Measurements from ENCODE around the gene DNAJC18.

Gene DNAJC18

GRCh38 chr5:139459451-139459934, 20.2 kb upstream of the DNAJC18 start:
- no peaks in the 10 kb centered on the region for H3K9me3 ChIP-seq (ENCODE audit: insufficient read depth, low read depth, low read length)
- H3K27me3 ChIP-seq (ENCODE audit: insufficient read depth, low read length) = no peaks in the 10 kb centered on the region
- H3K9ac ChIP-seq (ENCODE audit: low read depth, low read length) = no peak overlapping the region
- H3K4me3 ChIP-seq (ENCODE audit: low read length) = no peak overlapping the region
- WGBS = 69% methylated on average over 8 of the region's 8 CpGs
- H3K4me1 ChIP-seq (ENCODE audit: insufficient read depth, low read length) = peaks cover 20% of the 10 kb centered on the region
- H3K36me3 ChIP-seq (ENCODE audit: insufficient read depth, low read length) = no peaks in the 10 kb centered on the region
- H3K27ac ChIP-seq (ENCODE audit: low read depth, low read length) = no peak overlapping the region

- no peaks in the 10 kb centered on the region for H3K9me3 ChIP-seq (ENCODE audit: insufficient read depth, low read depth, low read length)
- H3K4me3 ChIP-seq (ENCODE audit: low read length) = no peak overlapping the region
- peaks cover 20% of the 10 kb centered on the region for H3K4me1 ChIP-seq (ENCODE audit: insufficient read depth, low read length)
- no peak overlapping the region for H3K9ac ChIP-seq (ENCODE audit: low read depth, low read length)
- H3K27me3 ChIP-seq (ENCODE audit: insufficient read depth, low read length) = no peaks in the 10 kb centered on the region
- H3K36me3 ChIP-seq (ENCODE audit: insufficient read depth, low read length) = no peaks in the 10 kb centered on the region
- H3K27ac ChIP-seq (ENCODE audit: low read depth, low read length) = no peak overlapping the region
- 78% methylated on average over 8 of the region's 8 CpGs for WGBS
Observed at GRCh38 chr5:139458580-139459407, 19.5 kb upstream of the DNAJC18 start.

- no peaks in the 10 kb centered on the region for H3K9me3 ChIP-seq (ENCODE audit: insufficient read depth, low read depth, low read length)
Observed at GRCh38 chr5:139457653-139458306, 18.5 kb upstream of the DNAJC18 start.

GRCh38 chr5:139457241-139457640, 17.9 kb upstream of the DNAJC18 start:
- no peak overlapping the region for H3K9ac ChIP-seq (ENCODE audit: low read depth, low read length)
- no peaks in the 10 kb centered on the region for H3K36me3 ChIP-seq (ENCODE audit: insufficient read depth, low read length)
- WGBS = 93% methylated on average over 5 of the region's 5 CpGs
- H3K4me3 ChIP-seq (ENCODE audit: low read length) = no peak overlapping the region
- H3K27me3 ChIP-seq (ENCODE audit: insufficient read depth, low read length) = no peaks in the 10 kb centered on the region
- H3K9me3 ChIP-seq (ENCODE audit: insufficient read depth, low read depth, low read length) = no peaks in the 10 kb centered on the region
- peaks cover 12% of the 10 kb centered on the region for H3K4me1 ChIP-seq (ENCODE audit: insufficient read depth, low read length)
- no peak overlapping the region for H3K27ac ChIP-seq (ENCODE audit: low read depth, low read length)

More at GRCh38 chr5:139457653-139458306, 18.5 kb upstream of the DNAJC18 start:
- Histone ChIP-seq H3K36me3 (ENCODE audit: insufficient read depth, low read length) (no peaks in the 10 kb centered on the region), H3K4me3 (ENCODE audit: low read length) (no peak overlapping the region), H3K4me1 (ENCODE audit: insufficient read depth, low read length) (peaks cover 17% of the 10 kb centered on the region), H3K27ac (ENCODE audit: low read depth, low read length) (no peak overlapping the region), H3K27me3 (ENCODE audit: insufficient read depth, low read length) (no peaks in the 10 kb centered on the region), H3K9ac (ENCODE audit: low read depth, low read length) (no peak overlapping the region)
- 87% methylated on average over 5 of the region's 5 CpGs for WGBS

GRCh38 chr5:139456776-139457175, 17.5 kb upstream of the DNAJC18 start:
- Histone ChIP-seq H3K27me3 (ENCODE audit: insufficient read depth, low read length) (no peaks in the 10 kb centered on the region), H3K9ac (ENCODE audit: low read depth, low read length) (no peak overlapping the region), H3K9me3 (ENCODE audit: insufficient read depth, low read depth, low read length) (no peaks in the 10 kb centered on the region), H3K27ac (ENCODE audit: low read depth, low read length) (no peak overlapping the region), H3K36me3 (ENCODE audit: insufficient read depth, low read length) (no peaks in the 10 kb centered on the region), H3K4me3 (ENCODE audit: low read length) (no peak overlapping the region), H3K4me1 (ENCODE audit: insufficient read depth, low read length) (peaks cover 8% of the 10 kb centered on the region)
- 94% methylated on average over 12 of the region's 12 CpGs for WGBS

- Histone ChIP-seq H3K27ac (ENCODE audit: low read depth, low read length) (no peak overlapping the region), H3K9ac (ENCODE audit: low read depth, low read length) (no peak overlapping the region), H3K36me3 (ENCODE audit: insufficient read depth, low read length) (no peaks in the 10 kb centered on the region), H3K4me3 (ENCODE audit: low read length) (no peak overlapping the region), H3K4me1 (ENCODE audit: insufficient read depth, low read length) (0 out of 2 replicates have a peak, but pooled peaks cover 1% of the 10 kb centered on the region), H3K27me3 (ENCODE audit: insufficient read depth, low read length) (no peaks in the 10 kb centered on the region), H3K9me3 (ENCODE audit: insufficient read depth, low read depth, low read length) (no peaks in the 10 kb centered on the region)
- WGBS = 88% methylated on average over 11 of the region's 11 CpGs
Observed at GRCh38 chr5:139454568-139455290, 15.4 kb upstream of the DNAJC18 start.

GRCh38 chr5:139453683-139454567, 14.6 kb upstream of the DNAJC18 start:
- Histone ChIP-seq H3K4me3 (ENCODE audit: low read length) (no peak overlapping the region), H3K9me3 (ENCODE audit: insufficient read depth, low read depth, low read length) (no peaks in the 10 kb centered on the region), H3K27ac (ENCODE audit: low read depth, low read length) (no peak overlapping the region), H3K9ac (ENCODE audit: low read depth, low read length) (no peak overlapping the region), H3K4me1 (ENCODE audit: insufficient read depth, low read length) (no peaks in the 10 kb centered on the region), H3K27me3 (ENCODE audit: insufficient read depth, low read length) (no peaks in the 10 kb centered on the region), H3K36me3 (ENCODE audit: insufficient read depth, low read length) (no peaks in the 10 kb centered on the region)
- WGBS = 88% methylated on average over 3 of the region's 3 CpGs

GRCh38 chr5:139451878-139452660, 12.7 kb upstream of the DNAJC18 start:
- no peak overlapping the region for H3K4me3 ChIP-seq (ENCODE audit: low read length)
- no peaks in the 10 kb centered on the region for H3K9me3 ChIP-seq (ENCODE audit: insufficient read depth, low read depth, low read length)
- H3K4me1 ChIP-seq (ENCODE audit: insufficient read depth, low read length) = no peaks in the 10 kb centered on the region
- H3K27me3 ChIP-seq (ENCODE audit: insufficient read depth, low read length) = no peaks in the 10 kb centered on the region
- no peaks in the 10 kb centered on the region for H3K36me3 ChIP-seq (ENCODE audit: insufficient read depth, low read length)
- H3K27ac ChIP-seq (ENCODE audit: low read depth, low read length) = no peak overlapping the region
- no peak overlapping the region for H3K9ac ChIP-seq (ENCODE audit: low read depth, low read length)
- 76% methylated on average over 3 of the region's 3 CpGs for WGBS

- no peak overlapping the region for H3K4me3 ChIP-seq (ENCODE audit: low read length)
- H3K9me3 ChIP-seq (ENCODE audit: insufficient read depth, low read depth, low read length) = no peaks in the 10 kb centered on the region
- no peaks in the 10 kb centered on the region for H3K27me3 ChIP-seq (ENCODE audit: insufficient read depth, low read length)
- H3K27ac ChIP-seq (ENCODE audit: low read depth, low read length) = no peak overlapping the region
- H3K4me1 ChIP-seq (ENCODE audit: insufficient read depth, low read length) = no peaks in the 10 kb centered on the region
- WGBS = 88% methylated on average over 2 of the region's 2 CpGs
- no peak overlapping the region for H3K9ac ChIP-seq (ENCODE audit: low read depth, low read length)
- no peaks in the 10 kb centered on the region for H3K36me3 ChIP-seq (ENCODE audit: insufficient read depth, low read length)
Observed at GRCh38 chr5:139451176-139451575, 11.9 kb upstream of the DNAJC18 start.
